HUDEP-2 (cell line): ENCODE measurements around the gene EXOC4.
"Not testable (repeated sequence)": the region's sequence is repeated elsewhere in the genome, so short reads cannot be mapped to it uniquely, and the experiment has no call there.

ENCODE experiments used
- DNase-seq, 76 experiments: peaks; one replicate each; lab custom pipeline; 2025; ENCODE audit not compliant: unreplicated experiment in 76 of 76; lab: John Stamatoyannopoulos, UW

EXOC4 gene

GRCh38 chr7:133310232-133310862 is 57.5 kb downstream of the EXOC4 start:
- DNase-seq = no peak

GRCh38 chr7:133313575-133313974 is 60.7 kb downstream of the EXOC4 start:
- no peak for DNase-seq

DNA sequence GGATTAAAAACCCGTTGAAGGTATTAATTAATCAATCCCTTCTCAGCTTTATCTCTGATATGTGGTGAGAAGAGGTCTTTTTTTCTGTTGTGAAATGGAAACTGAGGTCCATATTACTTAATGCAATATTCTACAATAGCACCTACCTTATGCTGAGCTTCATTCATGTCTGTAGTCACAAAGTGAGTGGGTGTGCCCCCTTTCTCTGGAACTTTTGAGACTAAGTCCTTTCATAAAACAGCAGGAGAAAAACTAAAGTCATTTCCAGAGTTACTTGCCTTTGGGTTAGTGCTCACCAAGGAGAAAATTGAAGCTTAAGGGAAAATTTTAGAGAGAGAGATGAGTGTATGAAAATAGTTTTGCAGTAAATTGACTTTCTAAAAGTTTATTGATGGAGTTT is 61.2 kb downstream of the EXOC4 start:
- DNase-seq = no peak

- DNase-seq = no peak
These were observed 62.6 kb downstream of the EXOC4 start for GRCh38 chr7:133315332-133316040.

DNA sequence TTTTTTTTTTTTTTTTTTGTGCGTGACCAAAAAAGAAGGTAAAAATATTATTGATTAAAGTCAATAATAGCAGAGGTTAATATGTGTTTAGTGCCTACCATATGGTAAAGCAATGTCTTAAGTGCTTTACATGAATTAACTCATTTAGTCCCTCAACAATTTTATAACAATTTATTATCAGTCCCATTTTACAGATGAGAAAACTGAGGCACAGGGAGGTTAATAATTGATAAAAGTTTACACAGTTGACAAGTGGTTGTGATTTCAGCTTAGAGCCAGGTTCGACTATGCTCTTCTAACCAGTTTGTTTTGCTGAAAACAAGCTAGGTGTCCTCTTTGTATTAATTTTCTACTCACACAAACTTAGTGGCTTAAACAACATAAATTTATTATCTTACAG is 67.0 kb downstream of the EXOC4 start:
- DNase-seq = no peak

DNA sequence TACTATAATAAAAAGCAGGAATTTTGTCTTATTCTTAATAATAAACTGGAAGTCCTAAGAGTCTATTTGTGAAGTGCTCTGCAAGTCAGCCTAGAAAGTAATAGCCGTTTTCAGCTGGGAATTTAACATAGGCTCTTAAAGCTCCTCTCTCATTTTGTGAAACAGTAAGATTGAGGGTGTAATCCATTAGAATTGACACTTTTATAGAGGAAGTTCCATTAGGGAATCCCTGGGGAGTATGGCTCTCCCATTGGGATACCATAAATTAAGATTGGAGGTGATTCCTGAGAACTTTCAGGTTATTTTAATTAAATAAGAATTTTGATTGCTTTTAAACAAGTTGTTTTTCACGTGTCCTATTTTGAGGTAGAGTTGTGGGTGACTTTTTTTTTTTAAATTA is 68.0 kb downstream of the EXOC4 start:
- no peak for DNase-seq

DNA sequence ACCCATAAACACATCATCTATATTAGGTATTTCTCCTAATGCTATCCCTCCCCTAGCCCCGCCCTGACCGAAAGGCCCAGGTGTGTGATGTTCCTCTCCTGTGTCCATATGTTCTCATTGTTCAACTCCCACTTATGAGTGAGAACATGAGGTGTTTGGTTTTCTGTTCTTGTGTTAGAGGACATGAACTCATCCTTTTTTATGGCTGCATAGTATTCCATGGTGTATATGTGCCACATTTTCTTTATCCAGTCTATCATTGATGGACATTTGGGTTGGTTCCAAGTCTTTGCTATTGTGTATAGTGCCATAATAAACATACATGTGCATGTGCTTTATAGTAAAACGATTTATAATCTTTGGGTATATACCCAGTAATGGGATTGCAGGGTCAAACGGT is 68.5 kb downstream of the EXOC4 start:
- not testable (repeated sequence) for DNase-seq

DNA sequence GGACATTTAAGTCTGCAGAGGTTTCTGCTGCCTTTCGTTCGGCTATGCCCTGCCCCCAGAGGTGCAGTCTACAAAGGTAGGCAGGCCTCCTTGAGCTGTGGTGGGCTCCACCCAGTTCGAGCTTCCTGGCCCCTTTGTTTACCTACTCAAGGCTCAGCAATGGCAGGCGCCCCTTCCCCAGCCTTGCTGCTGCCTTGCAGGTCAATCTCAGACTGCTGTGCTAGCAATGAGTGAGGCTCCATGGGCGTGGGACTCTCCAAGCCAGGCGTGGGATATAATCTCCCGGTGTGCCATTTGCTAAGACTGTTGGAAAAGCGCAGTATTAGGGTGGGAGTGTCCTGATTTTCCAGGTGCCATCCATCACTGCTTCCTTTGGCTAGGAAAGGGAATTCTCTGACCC is 73.9 kb downstream of the EXOC4 start:
- DNase-seq = not testable (repeated sequence)

- not testable (repeated sequence) for DNase-seq
These were observed 75.1 kb downstream of the EXOC4 start for GRCh38 chr7:133328021-133328420.

DNA sequence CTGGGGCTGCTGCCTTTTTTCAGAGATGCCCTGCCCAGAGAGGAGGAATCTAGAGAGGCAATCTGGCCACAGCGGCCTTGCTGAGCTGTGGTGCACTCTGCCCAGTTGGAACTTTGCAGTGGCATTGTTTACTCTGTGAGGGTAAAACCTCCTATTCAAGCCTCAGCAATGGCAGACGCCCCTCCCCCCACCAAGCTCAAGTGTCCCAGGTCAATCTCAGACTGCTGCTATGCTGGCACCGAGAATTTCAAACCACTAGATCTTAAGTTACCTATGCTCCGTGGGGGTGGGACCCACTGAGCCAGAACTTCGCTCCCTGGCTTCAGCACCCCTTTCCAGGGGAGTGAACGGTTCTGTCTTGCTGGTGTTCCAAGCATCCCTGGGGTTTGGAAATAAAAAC is 77.2 kb downstream of the EXOC4 start:
- DNase-seq = no peak

GRCh38 chr7:133331861-133332260 is 79.0 kb downstream of the EXOC4 start:
- no peak for DNase-seq

DNA sequence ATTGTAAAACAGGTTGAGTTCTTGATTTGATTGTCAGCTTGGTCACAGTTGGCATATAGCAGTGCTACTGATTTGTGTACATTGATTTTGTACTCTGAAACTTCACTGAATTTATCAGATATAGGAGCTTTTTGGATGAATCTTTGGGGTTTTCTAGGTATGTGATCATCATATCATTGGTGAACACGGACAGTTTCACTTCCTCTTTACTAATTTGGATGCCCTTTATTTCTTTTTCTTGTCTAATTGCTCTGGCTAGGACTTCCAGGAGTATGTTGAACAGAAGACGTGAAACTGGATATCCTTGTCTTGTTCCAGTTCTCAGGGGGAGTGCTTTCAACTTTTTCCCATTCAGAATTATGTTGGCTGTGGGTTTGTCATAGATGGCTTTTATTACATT is 86.9 kb downstream of the EXOC4 start:
- no peak for DNase-seq

- DNase-seq = peak in 1 of 76 experiments; percentile 0
These were observed 91.4 kb downstream of the EXOC4 start for GRCh38 chr7:133344275-133344674.

DNA sequence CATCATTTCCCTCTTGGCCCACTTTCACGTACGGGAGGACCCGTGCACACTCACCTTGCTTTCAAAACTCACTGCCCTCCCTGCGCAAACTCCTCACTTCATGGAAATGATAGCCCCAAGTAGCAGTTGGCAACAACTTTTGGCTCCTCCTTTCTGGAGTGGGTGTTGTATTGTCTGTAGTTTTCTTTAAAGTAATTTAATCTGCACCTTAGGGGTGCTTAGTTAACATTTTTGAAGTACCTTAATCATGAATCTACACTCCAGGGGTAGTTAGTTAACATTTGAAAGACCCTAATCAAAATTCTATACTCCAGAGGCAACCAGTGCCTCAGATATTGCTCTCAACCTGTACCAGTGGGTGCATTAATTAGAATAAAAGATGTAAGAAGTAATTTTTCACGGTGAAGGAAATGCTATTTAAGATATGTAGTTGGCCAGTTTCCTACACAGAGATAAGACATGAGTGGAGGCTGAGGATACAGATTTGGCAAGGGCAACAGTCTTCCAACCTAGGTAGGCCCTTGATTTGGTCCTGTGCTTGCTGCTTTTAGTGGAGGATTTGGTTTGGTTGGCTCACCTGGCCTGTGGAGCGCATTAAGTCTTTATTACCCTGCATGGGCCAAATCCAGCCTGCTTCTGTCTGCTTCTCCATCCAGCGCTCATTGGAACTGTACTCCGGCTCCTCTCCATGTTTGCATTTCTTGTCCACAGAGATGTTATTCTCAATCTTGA is 93.0 kb downstream of the EXOC4 start:
- no peak for DNase-seq

DNA sequence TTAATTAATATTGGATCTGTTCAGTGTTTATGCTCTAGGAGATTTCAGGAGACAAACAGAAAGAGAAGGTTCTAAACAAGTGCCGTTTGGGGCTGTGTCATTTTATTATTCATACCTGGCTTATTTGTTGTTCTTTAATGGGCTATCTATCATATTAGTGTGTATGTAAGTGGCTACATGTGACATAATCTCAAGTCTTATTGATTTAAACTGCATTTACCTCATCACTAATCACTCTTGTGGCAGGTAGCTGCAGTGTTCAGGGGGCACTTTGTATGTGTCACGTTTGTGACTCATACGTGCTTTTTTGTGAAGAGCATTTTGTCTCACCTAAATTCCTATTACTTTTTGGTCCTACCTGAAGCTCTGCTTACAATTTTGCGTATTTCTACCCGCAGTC is 95.4 kb downstream of the EXOC4 start:
- no peak for DNase-seq

DNA sequence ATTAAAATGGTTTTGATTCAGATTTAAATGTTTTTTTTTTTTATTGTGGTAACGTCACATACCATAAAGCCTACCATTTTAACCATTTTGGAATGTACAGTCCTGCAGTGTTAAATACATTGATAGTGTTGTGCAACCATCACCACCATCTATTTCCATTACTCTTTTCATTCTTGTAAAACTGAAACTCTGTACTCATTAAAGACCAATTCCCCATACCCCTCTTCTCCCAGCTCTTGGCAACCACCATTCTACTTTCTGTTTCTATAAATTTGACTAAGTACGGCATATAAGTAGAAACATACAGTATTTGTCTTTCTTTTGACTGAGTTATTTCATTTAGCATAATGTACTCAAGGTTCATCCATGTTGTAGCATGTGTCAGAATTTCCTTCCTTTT is 96.2 kb downstream of the EXOC4 start:
- DNase-seq = no peak

- no peak for DNase-seq
These were observed 99.6 kb downstream of the EXOC4 start for GRCh38 chr7:133352430-133352829.

GRCh38 chr7:133353775-133354174 is 100.9 kb downstream of the EXOC4 start:
- no peak for DNase-seq

- no peak for DNase-seq
These were observed 101.9 kb downstream of the EXOC4 start for GRCh38 chr7:133354546-133355324.

- no peak for DNase-seq
These were observed 102.4 kb downstream of the EXOC4 start for GRCh38 chr7:133355325-133355708.

DNA sequence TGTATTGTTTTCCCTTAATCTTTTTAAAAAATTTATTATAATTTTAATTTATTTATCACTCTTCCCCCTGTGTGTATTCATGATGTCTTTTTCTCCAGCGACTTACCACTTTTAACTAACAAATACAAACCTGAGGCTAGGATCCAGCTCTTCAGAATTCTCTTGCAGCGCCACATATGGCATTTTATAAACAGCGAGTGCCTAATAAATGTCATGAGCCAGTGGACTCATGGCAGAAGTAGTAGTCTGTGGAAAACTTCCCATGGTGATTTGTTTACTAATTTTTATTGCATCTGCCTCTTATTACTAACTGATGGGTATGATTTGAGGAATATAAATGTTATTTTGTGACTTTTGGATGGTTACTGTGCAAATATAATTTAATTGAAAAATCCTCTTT is 102.9 kb downstream of the EXOC4 start:
- no peak for DNase-seq
